GM12878 (cell line): Measurements from ENCODE around the gene HPCA.

Source experiments
- GABPA ChIP-seq: IDR thresholded peaks from 2 replicates; pipeline ENCODE4 v1.6.1; 2014; ENCODE audit warnings: antibody characterized with exemption, low read depth, mild to moderate bottlenecking, inconsistent platforms
- POLR2A ChIP-seq: IDR thresholded peaks from 2 replicates; pipeline ENCODE4 v1.6.1; 2011; ENCODE audit warnings: low read depth, mild to moderate bottlenecking, low read length
- POLR2AphosphoS5 ChIP-seq: IDR thresholded peaks from 2 replicates; pipeline ENCODE4 v1.6.1; 2011; ENCODE audit warnings: mild to moderate bottlenecking, low read length, inconsistent platforms
- ZNF622 ChIP-seq: fragments of 450-650 bp; IDR thresholded peaks from 2 replicates; pipeline ENCODE4 v1.6.1; 2017; ENCODE audit warnings: mild to moderate bottlenecking, inconsistent platforms
- TF ChIP-seq, protein P1 (sequence below), 3 experiments: IDR thresholded peaks in 2 of 3; conservative IDR thresholded peaks in 1 of 3; 2 replicates each; pipeline ENCODE4 v1.5.1; 2011; ENCODE audit warnings: low read depth in 3 of 3, low read length in 3 of 3, mild to moderate bottlenecking in 3 of 3, control low read depth in 2 of 3, moderate library complexity in 2 of 3, inconsistent platforms in 1 of 3, mixed read lengths in 1 of 3; ENCODE audit not compliant: control insufficient read depth in 2 of 3, insufficient read depth in 1 of 3; ENCODE audit errors: extremely low read depth in 1 of 3

DNA sequence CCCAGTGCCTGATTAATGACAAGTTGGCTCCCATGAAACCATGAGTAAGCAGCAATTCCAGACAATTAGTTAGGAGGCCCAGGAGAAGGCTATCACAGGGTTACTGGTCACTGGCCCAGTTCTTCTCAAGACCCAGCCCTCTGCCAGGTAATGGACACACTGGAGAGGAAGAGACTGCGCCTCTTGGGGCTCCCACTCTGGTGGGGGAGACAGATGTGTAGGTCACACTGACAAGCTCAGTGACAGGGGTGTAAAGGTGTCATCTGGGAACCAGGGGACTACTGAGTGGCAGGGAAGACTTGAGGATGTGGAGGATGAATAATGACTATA is 4.9 kb downstream of the HPCA start:
- TF ChIP-seq, protein P1, sequence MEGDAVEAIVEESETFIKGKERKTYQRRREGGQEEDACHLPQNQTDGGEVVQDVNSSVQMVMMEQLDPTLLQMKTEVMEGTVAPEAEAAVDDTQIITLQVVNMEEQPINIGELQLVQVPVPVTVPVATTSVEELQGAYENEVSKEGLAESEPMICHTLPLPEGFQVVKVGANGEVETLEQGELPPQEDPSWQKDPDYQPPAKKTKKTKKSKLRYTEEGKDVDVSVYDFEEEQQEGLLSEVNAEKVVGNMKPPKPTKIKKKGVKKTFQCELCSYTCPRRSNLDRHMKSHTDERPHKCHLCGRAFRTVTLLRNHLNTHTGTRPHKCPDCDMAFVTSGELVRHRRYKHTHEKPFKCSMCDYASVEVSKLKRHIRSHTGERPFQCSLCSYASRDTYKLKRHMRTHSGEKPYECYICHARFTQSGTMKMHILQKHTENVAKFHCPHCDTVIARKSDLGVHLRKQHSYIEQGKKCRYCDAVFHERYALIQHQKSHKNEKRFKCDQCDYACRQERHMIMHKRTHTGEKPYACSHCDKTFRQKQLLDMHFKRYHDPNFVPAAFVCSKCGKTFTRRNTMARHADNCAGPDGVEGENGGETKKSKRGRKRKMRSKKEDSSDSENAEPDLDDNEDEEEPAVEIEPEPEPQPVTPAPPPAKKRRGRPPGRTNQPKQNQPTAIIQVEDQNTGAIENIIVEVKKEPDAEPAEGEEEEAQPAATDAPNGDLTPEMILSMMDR (IDR thresholded peaks at IDR 0.05 in 2 of 3, conservative IDR thresholded peaks at IDR 0.05 in 1 of 3; ENCODE audit: control insufficient read depth in 2 of 3, extremely low read depth in 1 of 3, insufficient read depth in 1 of 3, low read depth in 3 of 3, low read length in 3 of 3), result no peak
- TF ChIP-seq ZNF622, result no peak
- no peak for TF ChIP-seq POLR2AphosphoS5
- no peak for TF ChIP-seq POLR2A
- TF ChIP-seq GABPA, result no peak
